Measurements from ENCODE around the gene KIAA0232.

The KIAA0232 gene

GRCh38 chr4:6920171-6920570 is 137.6 kb downstream of the KIAA0232 start:
- no peak for DNase-seq

GRCh38 chr4:6923507-6923906 is 141.0 kb downstream of the KIAA0232 start:
- no peak for DNase-seq

GRCh38 chr4:6924361-6924779 is 141.8 kb downstream of the KIAA0232 start:
- DNase-seq: no peak

GRCh38 chr4:6925357-6925836 is 142.9 kb downstream of the KIAA0232 start:
- no peak for DNase-seq

- DNase-seq: no peak
These were observed 143.6 kb downstream of the KIAA0232 start for GRCh38 chr4:6926081-6926480.

GRCh38 chr4:6926681-6927478 is 144.4 kb downstream of the KIAA0232 start:
- peak; percentile 1 for DNase-seq

GRCh38 chr4:6928081-6928480 is 145.6 kb downstream of the KIAA0232 start:
- no peak for DNase-seq

GRCh38 chr4:6929339-6929811 is 146.8 kb downstream of the KIAA0232 start:
- DNase-seq: no peak

GRCh38 chr4:6929812-6930464 is 147.4 kb downstream of the KIAA0232 start:
- no peak for DNase-seq

GRCh38 chr4:6932475-6932874 is 149.9 kb downstream of the KIAA0232 start:
- no peak for DNase-seq

- DNase-seq: no peak
These were observed 150.4 kb downstream of the KIAA0232 start for GRCh38 chr4:6932918-6933317.
